Activated CD8-positive, alpha-beta memory T cell treated with anti-CD3 and anti-CD28 coated beads, Interleukin-2, amount 50 U/mL, for 48 hours (primary cell): ENCODE measurements around the gene FRMD4A.
A peak's percentile ranks its signal among the peaks of the same experiment; 100 is the strongest.

ENCODE experiments used
- DNase-seq: peaks from one replicate; pipeline ENCODE4 v3.0.0-alpha.2; 2020

Gene FRMD4A

DNA sequence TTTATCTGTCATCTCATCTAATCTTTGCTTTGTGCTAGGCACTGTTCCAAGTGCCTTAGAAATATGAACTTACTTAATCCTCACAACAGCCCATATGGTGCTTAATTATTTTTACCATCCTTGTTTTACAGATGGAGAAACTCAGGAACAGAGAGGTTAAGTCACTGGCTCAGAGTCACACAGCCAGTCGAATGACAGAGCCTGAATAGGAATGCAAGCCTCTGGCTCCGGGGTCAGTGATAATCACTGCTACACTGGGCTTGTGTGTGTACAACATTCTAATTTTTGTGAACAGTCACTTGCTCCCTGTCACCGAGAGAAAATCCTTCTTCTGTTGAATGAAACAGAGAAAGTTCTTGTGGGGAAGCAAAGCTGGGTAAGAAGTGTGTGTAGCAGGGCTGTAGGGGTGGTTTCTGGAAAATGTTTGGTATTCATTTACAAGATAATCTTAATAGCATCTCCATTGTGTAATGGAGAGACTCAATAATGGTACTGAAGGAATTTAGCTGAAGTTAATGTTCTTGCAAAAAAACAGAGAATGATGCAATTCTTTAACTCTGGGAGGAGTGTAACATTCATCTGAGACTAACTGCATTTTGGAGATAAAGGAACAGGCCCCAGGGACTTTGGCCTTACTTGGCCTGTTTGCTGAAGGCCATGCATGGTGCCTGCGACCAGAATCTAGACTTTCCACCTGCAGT lies 290.6 kb downstream of the FRMD4A start:
- no peak for DNase-seq

DNA sequence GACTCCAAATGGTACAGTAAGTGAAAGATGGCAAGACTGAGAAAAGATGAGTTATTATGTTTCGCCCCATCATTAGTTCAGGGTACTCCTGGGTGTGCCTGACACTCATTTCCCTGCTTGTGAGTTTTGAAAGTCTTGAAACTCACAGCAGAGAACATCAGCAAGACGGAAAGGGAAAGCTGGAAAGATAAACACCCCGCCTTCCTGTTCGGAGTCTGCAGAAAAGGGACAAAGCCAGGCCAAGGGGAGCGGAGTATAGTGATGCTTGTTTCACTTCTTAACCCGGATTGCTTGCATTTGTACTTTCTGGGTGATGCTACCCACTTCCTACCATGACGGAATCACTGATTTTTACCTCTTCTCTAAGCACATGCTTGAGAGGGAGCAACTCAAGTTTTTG lies 294.5 kb downstream of the FRMD4A start:
- DNase-seq, result no peak

DNA sequence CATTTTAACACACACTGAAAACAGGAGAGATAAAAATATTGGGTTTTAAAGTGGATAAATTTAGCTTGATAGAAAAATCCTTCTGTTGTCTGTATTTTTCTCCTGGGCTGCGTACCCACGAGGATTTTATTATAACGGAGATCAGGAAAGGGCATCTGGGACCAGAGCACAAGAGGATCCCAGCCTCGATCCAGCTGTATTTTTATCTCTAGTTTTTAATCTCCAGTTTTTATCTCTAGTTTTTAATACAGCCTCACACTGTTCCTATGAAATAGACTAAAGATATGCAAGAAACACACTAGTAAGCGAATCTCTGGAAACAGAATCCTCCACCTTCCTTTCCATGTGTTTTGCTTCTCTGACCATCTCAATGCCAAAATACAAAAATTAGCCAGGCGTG lies 295.2 kb downstream of the FRMD4A start:
- no peak for DNase-seq

DNA sequence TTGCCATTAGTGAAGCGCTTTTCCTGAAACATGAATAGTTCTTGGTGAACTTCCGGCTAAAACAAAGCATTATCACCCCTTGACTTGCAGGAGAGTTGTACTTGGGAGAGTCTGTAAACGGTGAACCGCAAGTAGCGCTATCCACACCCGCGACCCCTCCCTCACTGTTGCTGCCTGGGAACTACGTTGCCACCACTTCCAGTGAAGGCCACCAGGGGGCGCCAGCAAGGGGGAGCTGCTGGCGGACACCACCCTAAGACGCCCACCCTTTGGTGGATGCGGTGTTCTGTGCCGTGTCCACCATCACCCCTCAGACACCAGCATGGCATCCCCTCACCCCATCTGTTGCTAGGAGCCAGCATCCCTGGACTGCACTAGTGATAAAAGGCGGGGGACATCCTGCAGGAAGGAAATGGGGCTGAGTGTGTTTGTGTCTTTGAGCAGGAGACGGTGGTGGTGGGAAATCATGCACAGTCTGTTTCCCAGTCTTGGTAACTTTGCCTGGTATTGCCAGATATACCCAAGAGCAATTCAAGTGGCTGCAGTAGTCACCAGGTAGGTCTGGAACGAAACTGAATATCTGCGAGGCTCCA lies 298.2 kb downstream of the FRMD4A start:
- peak; percentile 86 for DNase-seq

DNA sequence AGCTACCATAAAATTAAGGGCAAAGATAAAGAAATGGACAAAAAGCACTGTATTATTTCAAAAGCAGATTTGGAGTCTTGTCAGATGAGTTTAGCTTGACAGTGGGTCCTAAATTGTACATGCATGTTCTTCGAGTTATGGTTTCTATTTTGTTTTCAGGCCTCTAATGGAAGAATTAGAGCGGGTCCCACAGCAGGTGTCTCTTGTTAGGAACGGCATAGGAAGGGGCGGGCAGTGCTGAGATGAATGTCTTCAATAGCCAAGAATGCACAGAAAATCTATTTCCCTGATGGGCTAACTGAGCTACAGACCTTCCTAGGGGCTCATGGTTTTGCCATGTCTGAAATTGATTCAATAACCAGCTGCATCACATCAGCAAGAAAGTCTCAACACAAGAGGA lies 304.4 kb downstream of the FRMD4A start:
- DNase-seq, result no peak

DNA sequence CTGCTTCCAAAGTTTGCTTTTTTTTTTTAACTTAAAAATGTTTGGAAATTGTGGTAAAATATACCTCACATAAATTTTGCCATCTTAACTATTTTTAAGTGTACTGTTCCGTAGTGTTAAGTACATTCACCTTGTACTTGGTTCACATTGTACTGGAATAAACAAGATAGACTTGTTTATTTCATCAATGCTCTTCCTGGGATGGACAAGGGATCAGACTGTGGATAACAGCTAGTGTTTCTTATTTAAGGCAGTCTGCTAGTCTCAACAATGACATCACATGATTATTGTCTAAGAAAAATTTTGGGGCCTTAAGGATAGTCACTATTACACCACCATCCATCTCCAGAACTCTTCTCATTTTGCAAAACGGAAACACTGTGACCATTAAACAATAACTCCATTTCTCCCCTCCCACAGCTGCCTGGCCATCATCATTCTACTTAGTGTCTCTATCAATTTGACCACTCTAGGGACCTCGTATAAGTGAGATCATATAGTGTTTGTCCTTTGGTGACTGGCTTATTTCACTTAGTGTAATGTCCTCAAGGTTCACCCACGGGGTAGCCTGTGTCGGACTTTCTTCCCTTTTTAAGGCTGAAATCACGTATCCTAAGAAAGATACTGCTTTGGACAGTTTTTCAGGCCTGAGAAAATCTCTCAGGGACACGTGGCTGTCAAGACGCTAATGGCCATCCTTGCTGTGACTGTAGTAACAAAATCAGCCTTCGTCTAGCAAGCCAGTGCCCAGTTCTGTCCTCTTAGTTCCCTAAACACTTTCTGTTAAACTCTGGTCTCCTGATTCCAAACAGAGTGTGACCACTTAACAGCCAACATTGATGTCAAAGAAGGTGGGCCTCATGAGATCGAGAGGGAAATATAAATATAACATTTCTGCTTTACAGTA lies 305.2 kb downstream of the FRMD4A start:
- no peak for DNase-seq

DNA sequence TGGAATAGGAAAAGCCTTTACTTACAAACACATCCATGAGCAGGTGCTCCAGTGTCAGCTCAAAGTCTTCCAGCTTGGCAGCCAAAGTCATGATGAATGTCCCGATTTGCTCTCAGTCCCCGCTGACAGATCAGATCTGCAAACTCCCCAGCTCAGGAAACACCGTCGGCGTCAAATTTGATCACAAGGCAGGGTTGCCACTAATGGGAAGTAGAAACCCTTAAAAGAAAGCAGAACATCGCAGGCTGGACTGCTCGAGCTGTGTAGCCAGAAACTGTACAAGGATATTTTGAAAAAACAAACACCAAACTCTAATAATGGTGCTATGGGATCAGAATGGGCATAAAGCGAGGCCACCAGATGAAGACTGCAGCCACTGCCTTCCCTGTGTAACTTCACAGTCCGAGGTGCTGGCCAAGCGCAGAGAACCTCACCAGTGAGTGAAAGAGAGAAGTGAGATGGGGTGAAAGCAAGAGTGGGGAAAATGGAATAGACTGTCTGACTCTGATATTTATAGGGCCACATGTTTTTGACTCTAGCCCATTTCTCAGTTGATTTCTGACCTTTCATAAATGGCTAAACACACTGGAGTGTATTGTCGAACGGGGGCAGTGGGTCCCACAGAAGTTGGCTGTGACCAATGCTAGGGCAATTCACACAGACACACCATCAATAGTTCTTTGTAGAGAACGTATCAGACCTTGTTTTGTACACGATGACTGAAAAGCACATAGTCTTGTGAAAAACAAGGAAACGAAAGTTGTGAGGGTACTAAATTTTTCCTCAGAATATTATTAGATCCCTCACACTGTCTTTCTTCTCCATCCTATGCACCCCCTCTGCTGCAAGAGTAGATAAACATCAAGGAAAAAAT lies 306.2 kb downstream of the FRMD4A start:
- DNase-seq, result no peak

DNA sequence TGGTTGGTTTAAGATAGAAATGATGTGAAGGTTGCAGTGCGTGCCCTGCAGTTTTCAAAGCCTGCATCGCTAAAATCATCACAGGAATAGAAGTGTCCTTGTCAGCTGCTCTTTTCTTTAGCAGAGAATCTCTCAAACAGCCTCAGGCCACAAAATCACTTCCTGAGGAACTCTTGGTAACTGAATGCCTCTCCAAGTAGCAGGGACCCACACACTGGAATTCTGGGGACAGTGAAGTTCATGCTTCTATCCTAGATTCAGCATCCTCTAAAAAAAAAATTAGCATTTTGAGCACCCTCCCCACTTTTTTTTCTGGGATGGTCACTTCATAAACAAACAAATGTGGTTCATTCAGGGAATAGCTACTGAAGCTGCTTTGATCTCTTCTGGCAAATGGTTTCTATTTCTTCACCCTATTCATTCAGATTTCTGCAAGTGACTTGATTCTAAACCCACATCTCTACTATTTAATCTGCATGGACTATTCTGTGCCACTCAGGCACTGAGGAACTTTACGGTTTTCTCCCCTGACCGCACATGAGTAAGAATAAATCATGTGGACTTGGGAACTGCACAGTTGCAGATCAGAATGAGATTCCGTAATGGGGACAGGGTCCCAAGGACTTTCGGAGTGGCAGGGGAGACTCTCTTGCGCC lies 306.9 kb downstream of the FRMD4A start:
- no peak for DNase-seq

DNA sequence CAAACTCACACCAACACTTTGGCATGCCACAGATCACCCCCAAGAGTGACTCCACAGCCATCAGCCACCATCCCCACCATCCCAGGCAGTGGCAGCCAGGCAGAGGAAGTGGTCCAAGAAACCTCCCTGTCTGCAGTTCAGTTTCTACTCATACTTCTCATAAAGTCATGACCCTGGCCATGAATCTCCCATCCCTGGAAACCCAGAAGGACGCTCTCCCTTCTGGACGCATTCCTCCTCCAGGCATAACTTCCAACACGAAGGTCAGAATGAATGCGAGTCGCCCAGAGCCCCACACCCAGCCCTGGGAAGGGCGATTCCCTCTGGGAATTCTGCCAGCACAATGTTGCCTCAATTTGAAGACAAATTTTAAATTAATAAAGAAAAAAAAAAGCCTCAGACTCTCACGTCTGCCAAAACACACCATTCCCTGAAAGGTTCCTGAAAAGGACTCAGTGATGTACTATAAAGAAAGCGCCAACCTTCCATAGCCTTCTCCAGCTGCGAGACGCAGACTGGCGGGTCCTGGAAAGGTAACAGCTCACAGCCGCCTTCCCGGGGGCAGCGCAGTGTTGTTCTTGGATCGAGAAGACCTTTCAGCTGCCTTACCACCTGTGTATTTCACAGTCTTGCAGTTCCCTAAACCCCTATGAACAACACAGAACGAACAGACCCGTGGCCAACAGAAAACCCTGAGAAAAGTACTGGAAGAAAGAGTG lies 307.6 kb downstream of the FRMD4A start:
- no peak for DNase-seq

DNA sequence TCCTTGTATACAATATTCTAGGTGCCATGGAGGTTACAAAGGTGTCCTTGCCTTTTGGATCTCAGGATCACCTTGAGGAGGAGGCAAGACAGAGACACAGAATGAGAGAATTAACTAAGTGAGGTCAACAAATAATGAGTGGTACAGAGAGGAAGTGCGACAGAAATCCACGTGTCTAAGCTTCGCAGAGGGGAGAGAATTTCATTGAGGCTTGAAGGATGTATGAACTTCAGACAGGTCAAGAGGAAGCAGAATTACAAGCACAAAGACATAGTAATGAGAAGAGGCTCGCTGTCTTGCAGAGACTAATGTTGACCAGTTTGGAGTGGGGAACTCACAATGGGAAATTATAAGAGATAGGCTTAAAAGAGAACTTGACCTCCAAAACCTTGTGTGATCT lies 308.7 kb downstream of the FRMD4A start:
- DNase-seq, result no peak

DNA sequence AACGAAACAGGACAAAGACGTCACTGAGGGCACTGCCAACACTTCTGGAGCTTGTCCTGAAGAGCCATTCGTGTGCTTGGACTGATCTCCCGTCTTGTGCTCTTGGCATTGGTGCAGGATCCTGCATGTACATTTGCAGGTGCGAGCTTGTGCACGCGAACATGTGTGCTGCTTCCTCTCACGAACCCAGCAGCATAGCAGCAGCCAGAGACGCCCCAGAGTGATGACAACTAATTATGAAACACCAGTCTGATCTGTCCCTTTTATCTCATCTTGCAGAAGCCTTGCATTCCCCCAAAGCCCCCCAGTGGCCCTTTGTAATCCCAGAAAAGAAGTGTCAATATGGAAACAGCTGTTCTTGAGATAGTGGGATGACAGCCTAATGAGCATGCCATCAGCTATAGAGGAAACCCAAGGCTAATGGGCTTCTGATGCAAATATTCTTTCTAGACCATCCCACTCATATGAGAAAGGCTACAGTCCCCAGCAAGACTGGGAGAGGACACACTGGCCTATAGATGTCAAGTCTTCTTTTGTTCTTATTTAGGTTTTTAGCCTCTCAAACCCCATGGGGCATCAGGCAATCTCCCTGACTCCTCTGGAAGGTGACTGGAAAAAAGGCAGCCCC lies 310.6 kb downstream of the FRMD4A start:
- DNase-seq, result no peak

DNA sequence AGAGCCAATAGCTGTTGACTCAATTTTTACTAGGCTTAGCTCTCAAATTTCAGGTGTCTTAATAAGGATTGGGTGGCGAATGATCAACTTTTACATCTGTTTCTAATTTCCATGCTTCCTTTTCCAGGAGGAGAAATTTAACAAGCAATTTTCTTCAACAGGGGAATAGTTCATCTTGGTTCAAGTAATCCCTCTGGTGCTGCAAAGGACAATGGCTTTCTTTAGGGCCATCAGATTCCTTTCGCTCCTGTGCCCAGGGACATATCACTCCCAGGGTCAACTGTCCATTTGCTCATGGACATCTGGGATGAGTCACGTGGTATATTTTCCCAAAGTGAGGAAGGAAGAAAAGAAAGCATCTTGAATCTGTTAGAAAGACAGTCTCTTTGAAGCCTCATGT lies 313.3 kb downstream of the FRMD4A start:
- no peak for DNase-seq

DNA sequence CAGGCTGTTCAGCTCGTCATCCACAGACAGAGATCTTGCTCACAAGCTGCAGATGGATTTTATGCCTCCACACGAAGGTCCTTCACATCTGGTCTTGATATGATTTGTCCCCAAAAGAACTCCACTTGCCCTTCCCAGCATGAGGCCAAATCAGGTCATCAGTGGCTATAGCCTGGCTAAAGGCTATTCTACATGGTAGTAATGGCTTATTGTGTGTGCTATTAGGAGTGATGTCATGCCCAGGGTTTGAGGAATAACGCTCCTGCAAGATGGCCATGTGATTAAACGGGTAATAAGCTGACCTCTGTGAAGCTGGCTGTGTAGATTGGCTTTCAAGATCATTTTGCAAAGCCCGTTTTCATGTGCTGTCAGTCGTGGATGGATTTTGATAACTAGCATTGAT lies 313.8 kb downstream of the FRMD4A start:
- DNase-seq, result no peak

DNA sequence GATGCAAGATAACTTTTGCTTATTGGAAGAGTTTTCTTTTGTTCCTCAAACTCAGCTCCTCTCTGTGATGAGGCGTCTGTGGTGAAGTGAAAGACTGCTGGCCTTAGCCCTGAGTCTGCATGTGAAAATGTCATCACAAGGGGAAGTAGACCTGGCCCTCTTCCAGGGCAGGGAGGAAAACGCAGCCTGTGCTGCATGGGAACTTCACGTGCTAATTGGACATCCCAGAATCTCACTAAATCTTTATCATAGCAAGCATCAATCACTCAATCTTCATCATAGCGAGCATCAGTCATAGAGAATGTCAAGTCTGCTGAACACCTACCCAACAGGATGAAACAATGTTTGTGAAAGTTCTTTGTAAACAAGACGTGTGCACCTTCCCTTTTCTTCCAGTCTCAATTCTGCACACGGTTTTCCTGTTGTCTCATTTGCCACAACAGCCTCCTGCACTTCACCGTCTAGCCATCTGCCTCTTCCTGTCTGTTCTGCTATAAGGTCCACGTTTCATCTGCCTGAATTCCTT lies 314.6 kb downstream of the FRMD4A start:
- DNase-seq, result no peak

DNA sequence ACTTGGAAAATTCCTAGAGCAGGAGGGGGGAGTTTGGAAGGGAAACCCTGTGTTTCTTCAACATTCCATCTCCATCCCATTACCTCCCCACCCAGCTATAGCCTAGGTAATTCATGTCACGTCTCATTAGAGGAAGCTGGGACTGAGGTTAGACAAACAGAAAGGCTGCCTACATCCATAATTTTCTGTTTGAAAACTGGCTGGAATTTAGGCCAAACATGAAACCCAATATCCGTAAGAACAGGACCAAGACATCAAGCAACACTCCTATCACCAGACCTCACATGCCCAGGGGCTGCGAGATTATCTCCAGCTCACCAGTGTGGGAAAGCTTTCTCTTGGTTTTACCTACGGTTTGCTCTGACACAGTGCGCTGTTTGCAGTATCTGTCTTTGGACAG lies 316.3 kb downstream of the FRMD4A start:
- DNase-seq, result no peak

DNA sequence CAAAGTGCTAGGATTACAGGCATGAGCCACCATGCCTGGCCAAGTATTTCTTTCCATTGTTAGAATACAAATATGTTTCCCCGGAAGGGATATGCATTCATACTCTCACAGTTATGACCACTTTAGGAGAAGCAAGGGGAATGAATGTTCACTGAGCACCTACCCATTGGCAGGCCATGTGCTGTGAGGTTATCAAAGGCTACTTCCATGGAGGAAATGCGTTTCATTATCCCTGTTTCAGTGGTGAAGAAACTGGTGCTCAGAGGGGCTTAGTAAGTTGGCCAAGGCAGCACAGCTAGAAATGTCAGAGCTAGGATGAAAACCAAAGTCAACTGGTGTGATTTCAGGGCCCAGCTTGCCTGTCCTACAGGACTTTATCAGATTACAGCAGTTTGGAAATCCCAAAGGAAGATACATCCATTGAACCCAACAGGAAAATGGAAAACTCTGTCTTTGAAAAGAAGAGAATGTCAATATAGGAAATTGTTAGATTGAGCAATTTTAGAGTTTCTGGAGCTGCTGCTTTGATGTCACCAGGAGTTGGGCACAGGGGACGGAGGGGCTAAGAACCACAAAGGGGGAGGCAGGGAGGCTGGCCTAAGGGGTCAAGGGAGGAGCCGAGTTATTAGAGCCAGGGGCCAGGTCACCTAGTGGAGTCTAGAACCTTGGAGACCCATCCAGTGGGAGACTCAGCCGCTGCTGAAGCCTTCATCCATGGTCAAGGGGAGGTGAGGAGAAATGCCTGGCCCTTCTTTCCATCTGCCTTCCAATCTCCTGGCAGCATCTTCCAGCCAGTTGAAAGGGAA lies 319.8 kb downstream of the FRMD4A start:
- DNase-seq, result no peak

DNA sequence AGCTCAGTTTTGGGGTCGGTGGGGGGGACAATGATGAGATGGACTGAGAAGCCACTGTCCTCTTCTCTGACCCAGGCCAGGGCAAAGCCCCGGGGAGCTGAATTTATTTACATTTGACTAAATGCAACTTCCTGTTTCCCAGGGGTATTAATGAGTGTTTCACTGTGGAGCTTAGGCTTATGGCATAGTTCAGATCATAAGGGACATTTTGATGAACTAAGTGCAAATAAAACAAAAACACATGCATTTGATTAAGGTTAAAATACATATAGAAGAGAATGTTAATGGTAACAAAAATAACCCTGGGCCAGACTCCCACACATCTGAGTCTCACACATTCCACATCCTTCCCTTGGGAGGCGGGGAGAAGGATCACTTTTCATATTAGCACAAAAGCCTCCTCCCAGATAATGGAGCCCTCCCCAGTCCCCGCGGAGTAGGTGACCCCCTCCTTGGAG lies 320.6 kb downstream of the FRMD4A start:
- no peak for DNase-seq

DNA sequence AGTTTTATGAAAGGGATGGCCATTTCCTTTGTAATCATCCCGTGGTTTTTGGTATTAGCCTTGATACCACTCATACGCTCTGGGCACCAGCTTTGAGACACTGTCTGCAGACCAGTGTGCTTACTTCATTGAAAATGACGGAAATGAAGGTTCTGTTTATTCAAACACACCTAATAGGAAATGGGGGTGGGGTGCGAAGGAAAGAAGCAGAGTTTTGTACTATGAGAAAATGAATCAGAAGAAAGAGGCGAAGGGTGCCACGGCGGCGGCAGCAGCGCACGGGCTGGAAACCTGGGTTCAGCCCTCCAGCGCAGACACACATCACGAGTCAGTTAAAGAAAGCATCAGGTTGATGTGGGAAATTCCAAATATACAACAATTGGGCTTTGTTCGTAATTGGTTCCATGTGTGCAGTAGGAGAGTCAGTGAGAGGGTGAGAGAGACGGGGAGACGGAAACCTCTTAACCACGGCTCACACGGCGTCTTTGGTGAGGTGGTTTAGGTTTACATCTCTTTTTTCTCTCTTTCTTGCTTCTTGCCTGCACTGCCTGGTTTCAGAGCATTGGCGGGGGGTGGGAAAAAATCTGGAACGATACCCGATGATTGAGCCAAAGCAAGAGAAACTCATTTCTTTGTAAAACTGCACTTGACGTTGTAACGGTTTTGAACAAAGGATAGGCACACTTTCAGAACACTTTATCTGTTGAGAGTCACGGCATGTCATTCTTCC lies 321.2 kb downstream of the FRMD4A start:
- DNase-seq, result peak; percentile 73

DNA sequence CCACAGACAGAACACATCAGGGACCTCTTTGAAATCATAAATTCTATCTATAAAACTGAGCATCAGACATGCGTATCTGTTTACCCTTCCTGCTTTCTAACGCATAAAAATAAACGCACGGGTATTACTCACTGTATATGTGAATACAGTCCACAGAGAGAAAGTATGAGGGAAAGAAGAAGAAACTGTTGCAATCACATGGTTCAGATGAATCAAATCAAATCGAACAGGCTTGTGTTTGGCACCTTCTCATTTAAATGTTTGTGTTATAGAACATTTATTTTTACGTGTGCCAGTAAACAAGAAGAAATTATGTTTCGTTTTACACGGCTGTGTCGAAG lies 322.0 kb downstream of the FRMD4A start:
- DNase-seq, result no peak
